HCT116 (cell line): ENCODE measurements around the gene RASAL2. TPM values are rescaled to one million over a fixed set of nuclear protein-coding genes. Genes with fewer than 3 reads are reported as not detected.

Experiments used
- ATAC-seq: fragments of 200-7000 bp; cut with Tn5 transposase; 2 replicates; pipeline ENCODE4 v1.9.1; 2020; ENCODE audit warnings: mild to moderate bottlenecking, moderate library complexity
- BruUV-seq: library from RNA; stranded (reverse); fragments of 400-500 nt; replicated peaks from 2 replicates; lab custom pipeline; 2021; lab: Mats Ljungman, UMichigan
- CTCF ChIA-PET: fragments of 300-600 bp; sonication (Branson Sonifier 250); formaldehyde crosslinking; loops from one replicate; lab custom pipeline; 2021; ENCODE audit warnings: antibody characterized with exemption; lab: Charles Lee
- POLR2A ChIA-PET: fragments of 300-600, 350-600 bp; sonication (Branson Sonifier 250); formaldehyde crosslinking; loops from one replicate; lab custom pipeline; 2021; ENCODE audit warnings: antibody characterized with exemption; lab: Charles Lee
- RAD21 ChIA-PET, 2 experiments: fragments of 300-600 bp; sonication (Branson Sonifier 250); formaldehyde crosslinking; loops; one replicate each; lab custom pipeline; 2023; ENCODE audit warnings: low total read pairs in 2 of 2; ENCODE audit not compliant: uncharacterized antibody in 2 of 2, unreplicated experiment in 2 of 2, low non-redundant PET in 1 of 2; lab: Charles Lee
- DNase-seq: peaks from one replicate; pipeline ENCODE4 v3.0.0-alpha.2; 2010; ENCODE audit warnings: low read depth, low spot score
- H2AFZ ChIP-seq: fragments of 200-600 bp; shearing (Covaris generic), sonication (generic); 2 replicates; pipeline ENCODE4 v1.6.1; 2017; ENCODE audit warnings: low read depth, mixed run types, mixed read lengths, antibody characterized with exemption, low read length; ENCODE audit not compliant: poor library complexity, severe bottlenecking
- H3K27ac ChIP-seq: 2 replicates; pipeline ENCODE4 v1.5.1; 2012; ENCODE audit warnings: low read depth, low read length
- H3K27me3 ChIP-seq: fragments of 200-600 bp; sonication (generic); 2 replicates; pipeline ENCODE4 v1.6.1; 2016; ENCODE audit warnings: mixed run types, low read length, mixed read lengths; ENCODE audit not compliant: insufficient read depth
- H3K36me3 ChIP-seq, 2 experiments: fragments of 200-500 bp in 1 of 2; fragments of 200-600 bp in 1 of 2; sonication (Bioruptor generic) in 1 of 2; sonication (generic) in 1 of 2; 2 replicates each; pipeline versions ENCODE4 v1.5.1 to v1.6.1; 2014 to 2016; ENCODE audit warnings: low read length in 2 of 2, inconsistent platforms in 1 of 2, mixed read lengths in 1 of 2, mixed run types in 1 of 2; ENCODE audit not compliant: insufficient read depth in 2 of 2, control insufficient read depth in 1 of 2
- H3K4me1 ChIP-seq, 2 experiments: fragments of 200-600 bp in 1 of 2; sonication (generic) in 1 of 2; 2 replicates each; pipeline versions ENCODE4 v1.5.1 to v1.6.1; 2012 to 2017; ENCODE audit warnings: low read length in 2 of 2, inconsistent platforms in 1 of 2, mild to moderate bottlenecking in 1 of 2, mixed read lengths in 1 of 2, mixed run types in 1 of 2, moderate library complexity in 1 of 2; ENCODE audit not compliant: insufficient read depth in 2 of 2, control insufficient read depth in 1 of 2
- H3K4me2 ChIP-seq: fragments of 200-600 bp; sonication (generic); 2 replicates; pipeline ENCODE4 v1.6.1; 2017; ENCODE audit warnings: mixed run types, low read length, mixed read lengths
- H3K4me3 ChIP-seq, 2 experiments: fragments of 200-600 bp in 1 of 2; sonication (generic) in 1 of 2; replicated peaks in 1 of 2; 2 replicates each; pipeline ENCODE4 v1.5.1; 2011 to 2016; ENCODE audit warnings: low read length in 2 of 2, control low read depth in 1 of 2, low read depth in 1 of 2, mild to moderate bottlenecking in 1 of 2, mixed read lengths in 1 of 2, mixed run types in 1 of 2
- H3K79me2 ChIP-seq: fragments of 200-600 bp; sonication (generic); 2 replicates; pipeline ENCODE4 v1.6.1; 2017; ENCODE audit warnings: mild to moderate bottlenecking, mixed run types, low read length, moderate library complexity, mixed read lengths; ENCODE audit not compliant: insufficient read depth
- H3K9ac ChIP-seq: fragments of 200-600 bp; sonication (generic); 2 replicates; pipeline ENCODE4 v1.6.1; 2016; ENCODE audit warnings: low read length, mixed read lengths
- H3K9me2 ChIP-seq: fragments of 200-600 bp; sonication (generic), shearing (Covaris generic); 2 replicates; pipeline ENCODE4 v1.6.1; 2017; ENCODE audit warnings: mixed run types, mild to moderate bottlenecking, moderate library complexity; ENCODE audit not compliant: insufficient read depth
- H3K9me3 ChIP-seq, 2 experiments: fragments of 200-500 bp in 1 of 2; fragments of 200-600 bp in 1 of 2; sonication (Bioruptor generic) in 1 of 2; sonication (generic) in 1 of 2; 2 replicates each; pipeline ENCODE4 v1.6.1; 2014 to 2017; ENCODE audit warnings: low read length in 2 of 2, mixed read lengths in 2 of 2, inconsistent platforms in 1 of 2, low read depth in 1 of 2, mild to moderate bottlenecking in 1 of 2, mixed run types in 1 of 2, moderate library complexity in 1 of 2; ENCODE audit not compliant: control insufficient read depth in 1 of 2, insufficient read depth in 1 of 2
- H4K20me1 ChIP-seq: fragments of 200-600 bp; sonication (generic), shearing (Covaris generic); 2 replicates; pipeline ENCODE4 v1.6.1; 2017; ENCODE audit warnings: mixed run types, mild to moderate bottlenecking, moderate library complexity; ENCODE audit not compliant: insufficient read depth
- CBX3 ChIP-seq: IDR thresholded peaks from 2 replicates; pipeline ENCODE4 v1.6.1; 2012; ENCODE audit warnings: low read depth
- CEBPB ChIP-seq: IDR thresholded peaks from 2 replicates; pipeline ENCODE4 v1.6.1; 2012; ENCODE audit warnings: low read depth
- FOSL1 ChIP-seq: IDR thresholded peaks from 2 replicates; pipeline ENCODE4 v1.6.1; 2012; ENCODE audit warnings: low read depth
- JUND ChIP-seq: IDR thresholded peaks from 2 replicates; pipeline ENCODE4 v1.6.1; 2012
- POLR2AphosphoS5 ChIP-seq: IDR thresholded peaks from 2 replicates; pipeline ENCODE4 v1.6.1; 2011; ENCODE audit warnings: mild to moderate bottlenecking, low read depth, low read length, moderate library complexity
- RAD21 ChIP-seq: IDR thresholded peaks from 2 replicates; pipeline ENCODE4 v1.6.1; 2012; ENCODE audit warnings: low read depth, mild to moderate bottlenecking
- SIN3A ChIP-seq: IDR thresholded peaks from 2 replicates; pipeline ENCODE4 v1.6.1; 2012; ENCODE audit warnings: low read depth
- ZFX ChIP-seq: fragments of 450-650 bp; IDR thresholded peaks from 2 replicates; pipeline ENCODE4 v1.6.1; 2017
- ZNF274 ChIP-seq: fragments of 200-500 bp; sonication (Bioruptor generic); IDR thresholded peaks from 2 replicates; pipeline ENCODE4 v1.6.1; 2014; ENCODE audit warnings: mild to moderate bottlenecking, low read depth, low read length, inconsistent platforms
- intact Hi-C: fragments of 100-400 bp; cut with micrococcal nuclease; formaldehyde crosslinking; loops from 2 replicates; pipeline ENCODE4 v1.10.0; 2022
- total RNA-seq: library from RNA; stranded (reverse); gene quantifications from one replicate; pipeline ENCODE4 v1.2.1, GENCODE V29; 2021; ENCODE audit not compliant: unreplicated experiment
- TF ChIP-seq, protein P1 (sequence below): IDR thresholded peaks from 2 replicates; pipeline ENCODE4 v1.6.1; 2012
- TF ChIP-seq, protein P2 (sequence below), 3 experiments: fragments of 200-600 bp in 1 of 3; sonication (generic) in 1 of 3; IDR thresholded peaks in 2 of 3; conservative IDR thresholded peaks in 1 of 3; 2 replicates each; pipeline ENCODE4 v1.5.1; 2012 to 2017; ENCODE audit warnings: low read depth in 2 of 3, low read length in 2 of 3, antibody characterized with exemption in 1 of 3, borderline replicate concordance in 1 of 3, control low read depth in 1 of 3, mild to moderate bottlenecking in 1 of 3, mixed read lengths in 1 of 3, mixed run types in 1 of 3, moderate library complexity in 1 of 3; ENCODE audit not compliant: insufficient read depth in 1 of 3
- TF ChIP-seq, protein P3 (sequence below): IDR thresholded peaks from 2 replicates; pipeline ENCODE4 v1.6.1; 2012; ENCODE audit warnings: low read depth
- TF ChIP-seq, protein P4 (sequence below): IDR thresholded peaks from 2 replicates; pipeline ENCODE4 v1.6.1; 2012
- TF ChIP-seq, protein P5 (sequence below): IDR thresholded peaks from 2 replicates; pipeline ENCODE4 v1.6.1; 2011; ENCODE audit warnings: mild to moderate bottlenecking, low read length, moderate library complexity; ENCODE audit not compliant: insufficient replicate concordance; ENCODE audit errors: extremely low read depth

Gene RASAL2
- total RNA-seq, 1 experiment from 2014 or later = 11.7 TPM

DNA sequence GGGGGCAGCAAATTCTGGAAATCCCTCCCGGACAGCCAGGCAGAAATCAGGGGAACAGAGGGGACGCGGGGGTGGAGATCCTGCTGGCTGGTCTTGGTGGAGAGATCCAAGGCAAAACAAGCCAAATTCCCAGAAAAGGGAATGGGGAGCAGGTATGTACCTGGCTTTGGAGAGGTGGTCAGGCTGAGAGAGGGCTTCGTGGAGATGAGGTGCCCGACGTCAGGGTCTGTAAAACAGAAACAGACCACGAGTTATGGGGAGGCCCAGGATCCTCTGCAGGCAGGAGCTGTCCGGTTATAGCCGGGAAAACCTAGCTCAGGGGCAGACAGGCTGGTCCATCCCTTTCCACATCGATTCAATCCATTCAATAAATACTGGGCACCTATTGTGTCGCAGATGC is 398.4 kb downstream of the RASAL2 start:
- H3K9ac ChIP-seq = no peak overlapping the region
- H3K79me2 ChIP-seq = no peaks in the 10 kb centered on the region
- H3K27me3 ChIP-seq = no peaks in the 10 kb centered on the region
- CTCF ChIA-PET = interaction anchor here (3.0 kb wide), 1 partner anchor 9 kb away, joined by 15 read pairs; no protein-coding TSS in a partner anchor
- DNase-seq (no peak), ATAC-seq (no peak)
- H3K4me3 ChIP-seq = no peak overlapping the region
- H3K9me3 ChIP-seq = no peaks in the 10 kb centered on the region
- H3K36me3 ChIP-seq = no peaks in the 10 kb centered on the region
- H4K20me1 ChIP-seq = no peaks in the 10 kb centered on the region
- no TSS peak for BruUV-seq
- TF ChIP-seq CEBPB (no peak), RAD21 (no peak), CBX3 (no peak), FOSL1 (no peak), ZNF274 (no peak), SIN3A (no peak), ZFX (no peak), JUND (no peak), POLR2AphosphoS5 (no peak)
- TF ChIP-seq, protein P1, sequence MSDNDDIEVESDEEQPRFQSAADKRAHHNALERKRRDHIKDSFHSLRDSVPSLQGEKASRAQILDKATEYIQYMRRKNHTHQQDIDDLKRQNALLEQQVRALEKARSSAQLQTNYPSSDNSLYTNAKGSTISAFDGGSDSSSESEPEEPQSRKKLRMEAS = no peak
- TF ChIP-seq, protein P2, sequence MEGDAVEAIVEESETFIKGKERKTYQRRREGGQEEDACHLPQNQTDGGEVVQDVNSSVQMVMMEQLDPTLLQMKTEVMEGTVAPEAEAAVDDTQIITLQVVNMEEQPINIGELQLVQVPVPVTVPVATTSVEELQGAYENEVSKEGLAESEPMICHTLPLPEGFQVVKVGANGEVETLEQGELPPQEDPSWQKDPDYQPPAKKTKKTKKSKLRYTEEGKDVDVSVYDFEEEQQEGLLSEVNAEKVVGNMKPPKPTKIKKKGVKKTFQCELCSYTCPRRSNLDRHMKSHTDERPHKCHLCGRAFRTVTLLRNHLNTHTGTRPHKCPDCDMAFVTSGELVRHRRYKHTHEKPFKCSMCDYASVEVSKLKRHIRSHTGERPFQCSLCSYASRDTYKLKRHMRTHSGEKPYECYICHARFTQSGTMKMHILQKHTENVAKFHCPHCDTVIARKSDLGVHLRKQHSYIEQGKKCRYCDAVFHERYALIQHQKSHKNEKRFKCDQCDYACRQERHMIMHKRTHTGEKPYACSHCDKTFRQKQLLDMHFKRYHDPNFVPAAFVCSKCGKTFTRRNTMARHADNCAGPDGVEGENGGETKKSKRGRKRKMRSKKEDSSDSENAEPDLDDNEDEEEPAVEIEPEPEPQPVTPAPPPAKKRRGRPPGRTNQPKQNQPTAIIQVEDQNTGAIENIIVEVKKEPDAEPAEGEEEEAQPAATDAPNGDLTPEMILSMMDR (IDR thresholded peaks at IDR 0.05 in 2 of 3, conservative IDR thresholded peaks at IDR 0.05 in 1 of 3; ENCODE audit: borderline replicate concordance in 1 of 3, insufficient read depth in 1 of 3, low read depth in 2 of 3, low read length in 2 of 3) = no peak
- TF ChIP-seq, protein P3, sequence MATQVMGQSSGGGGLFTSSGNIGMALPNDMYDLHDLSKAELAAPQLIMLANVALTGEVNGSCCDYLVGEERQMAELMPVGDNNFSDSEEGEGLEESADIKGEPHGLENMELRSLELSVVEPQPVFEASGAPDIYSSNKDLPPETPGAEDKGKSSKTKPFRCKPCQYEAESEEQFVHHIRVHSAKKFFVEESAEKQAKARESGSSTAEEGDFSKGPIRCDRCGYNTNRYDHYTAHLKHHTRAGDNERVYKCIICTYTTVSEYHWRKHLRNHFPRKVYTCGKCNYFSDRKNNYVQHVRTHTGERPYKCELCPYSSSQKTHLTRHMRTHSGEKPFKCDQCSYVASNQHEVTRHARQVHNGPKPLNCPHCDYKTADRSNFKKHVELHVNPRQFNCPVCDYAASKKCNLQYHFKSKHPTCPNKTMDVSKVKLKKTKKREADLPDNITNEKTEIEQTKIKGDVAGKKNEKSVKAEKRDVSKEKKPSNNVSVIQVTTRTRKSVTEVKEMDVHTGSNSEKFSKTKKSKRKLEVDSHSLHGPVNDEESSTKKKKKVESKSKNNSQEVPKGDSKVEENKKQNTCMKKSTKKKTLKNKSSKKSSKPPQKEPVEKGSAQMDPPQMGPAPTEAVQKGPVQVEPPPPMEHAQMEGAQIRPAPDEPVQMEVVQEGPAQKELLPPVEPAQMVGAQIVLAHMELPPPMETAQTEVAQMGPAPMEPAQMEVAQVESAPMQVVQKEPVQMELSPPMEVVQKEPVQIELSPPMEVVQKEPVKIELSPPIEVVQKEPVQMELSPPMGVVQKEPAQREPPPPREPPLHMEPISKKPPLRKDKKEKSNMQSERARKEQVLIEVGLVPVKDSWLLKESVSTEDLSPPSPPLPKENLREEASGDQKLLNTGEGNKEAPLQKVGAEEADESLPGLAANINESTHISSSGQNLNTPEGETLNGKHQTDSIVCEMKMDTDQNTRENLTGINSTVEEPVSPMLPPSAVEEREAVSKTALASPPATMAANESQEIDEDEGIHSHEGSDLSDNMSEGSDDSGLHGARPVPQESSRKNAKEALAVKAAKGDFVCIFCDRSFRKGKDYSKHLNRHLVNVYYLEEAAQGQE = no peak
- TF ChIP-seq, protein P4, sequence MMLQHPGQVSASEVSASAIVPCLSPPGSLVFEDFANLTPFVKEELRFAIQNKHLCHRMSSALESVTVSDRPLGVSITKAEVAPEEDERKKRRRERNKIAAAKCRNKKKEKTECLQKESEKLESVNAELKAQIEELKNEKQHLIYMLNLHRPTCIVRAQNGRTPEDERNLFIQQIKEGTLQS = no peak
- TF ChIP-seq, protein P5, sequence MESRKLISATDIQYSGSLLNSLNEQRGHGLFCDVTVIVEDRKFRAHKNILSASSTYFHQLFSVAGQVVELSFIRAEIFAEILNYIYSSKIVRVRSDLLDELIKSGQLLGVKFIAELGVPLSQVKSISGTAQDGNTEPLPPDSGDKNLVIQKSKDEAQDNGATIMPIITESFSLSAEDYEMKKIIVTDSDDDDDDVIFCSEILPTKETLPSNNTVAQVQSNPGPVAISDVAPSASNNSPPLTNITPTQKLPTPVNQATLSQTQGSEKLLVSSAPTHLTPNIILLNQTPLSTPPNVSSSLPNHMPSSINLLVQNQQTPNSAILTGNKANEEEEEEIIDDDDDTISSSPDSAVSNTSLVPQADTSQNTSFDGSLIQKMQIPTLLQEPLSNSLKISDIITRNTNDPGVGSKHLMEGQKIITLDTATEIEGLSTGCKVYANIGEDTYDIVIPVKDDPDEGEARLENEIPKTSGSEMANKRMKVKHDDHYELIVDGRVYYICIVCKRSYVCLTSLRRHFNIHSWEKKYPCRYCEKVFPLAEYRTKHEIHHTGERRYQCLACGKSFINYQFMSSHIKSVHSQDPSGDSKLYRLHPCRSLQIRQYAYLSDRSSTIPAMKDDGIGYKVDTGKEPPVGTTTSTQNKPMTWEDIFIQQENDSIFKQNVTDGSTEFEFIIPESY = no peak
- POLR2A ChIA-PET = no interaction called here
- no peaks in the 10 kb centered on the region for H3K4me1 ChIP-seq
- H3K4me2 ChIP-seq = no peak overlapping the region
- RAD21 ChIA-PET = no interaction called here
- no peak overlapping the region for H2AFZ ChIP-seq
- intact Hi-C loops = no loop called here
- no peak overlapping the region for H3K27ac ChIP-seq
- no peaks in the 10 kb centered on the region for H3K9me2 ChIP-seq
